Ascending aorta (tissue), 2 donors: ENCODE results near the gene RHBG. TPM values are rescaled to one million over a fixed set of nuclear protein-coding genes. Genes with fewer than 3 reads are reported as not detected.
A peak's percentile ranks its signal among the peaks of the same experiment; 100 is the strongest.
"Not testable (repeated sequence)": the region's sequence is repeated elsewhere in the genome, so short reads cannot be mapped to it uniquely, and the experiment has no call there.

ENCODE experiments used
- DNase-seq, 2 donors: peaks; one replicate each; pipeline ENCODE4 v3.0.0-alpha.2; 2019; ENCODE audit warnings: low spot score in 2 of 2
- H3K27ac ChIP-seq, 2 donors: fragments of 200-600 bp; sonication (generic); one replicate each; pipeline ENCODE4 v1.5.1; 2016 to 2017; ENCODE audit warnings: mild to moderate bottlenecking in 1 of 2
- H3K27me3 ChIP-seq: fragments of 200-600 bp; sonication (generic); one replicate; pipeline ENCODE4 v1.5.1; 2017
- H3K36me3 ChIP-seq, 2 donors: fragments of 200-600 bp; sonication (generic); one replicate each; pipeline ENCODE4 v1.5.1; 2016
- H3K4me1 ChIP-seq, 2 donors: fragments of 200-600 bp; sonication (generic); one replicate each; pipeline ENCODE4 v1.5.1; 2016 to 2017; ENCODE audit warnings: mild to moderate bottlenecking in 1 of 2
- H3K4me3 ChIP-seq, 2 donors: fragments of 200-600 bp; sonication (generic); one replicate each; pipeline ENCODE4 v1.5.1; 2016 to 2017; ENCODE audit warnings: mild to moderate bottlenecking in 1 of 2
- H3K9me3 ChIP-seq, 2 donors: fragments of 200-600 bp; sonication (generic); one replicate each; pipeline ENCODE4 v1.5.1; 2016
- CTCF ChIP-seq, 3 experiments: fragments of 200-600 bp in 2 of 3; fragments of 450-650 bp in 1 of 3; sonication (generic) in 2 of 3; IDR thresholded peaks; one replicate each; pipeline ENCODE4 v1.5.1; 2016 to 2019; ENCODE audit warnings: antibody characterized with exemption in 3 of 3, mild to moderate bottlenecking in 1 of 3, moderate library complexity in 1 of 3
- intact Hi-C: fragments of 100-400 bp; cut with DNase I; formaldehyde crosslinking; loops from one replicate; pipeline ENCODE4 v1.15.1; 2023
- total RNA-seq: library from RNA; depleted of rRNA; stranded (reverse); fragments of >200 nt; gene quantifications from one replicate; pipeline ENCODE4 v1.1.0, GENCODE V29; 2016

The RHBG gene
- not detected for total RNA-seq

- Histone ChIP-seq H3K4me3 (peak within 1 kb of the TSS; percentile 44 to 57), H3K27me3 (no peaks in the 10 kb centered on the region), H3K36me3 (no peaks in the 10 kb centered on the region), H3K9me3 (no peaks in the 10 kb centered on the region), H3K4me1 (peaks cover 0 to 5% of the 10 kb centered on the region in 2 donors), H3K27ac (no peak within 1 kb of the TSS)
- TF ChIP-seq CTCF (IDR thresholded peaks at IDR 0.05) = no peak
- intact Hi-C loops = no loop called here
- DNase-seq = no peak
These were observed at the start of gene RHBG for GRCh38 chr1:156368889-156369684. Gene RHBG (plus strand): TSS chr1:156369211. CDS start chr1:156369250, 39 bp downstream.

GRCh38 chr1:156319664-156320063 is 49.3 kb upstream of the RHBG start:
- Histone ChIP-seq H3K9me3 (no peaks in the 10 kb centered on the region), H3K4me1 (no peaks in the 10 kb centered on the region), H3K4me3 (no peak overlapping the region), H3K27ac (no peak overlapping the region), H3K27me3 (no peaks in the 10 kb centered on the region), H3K36me3 (peaks cover 97 to 98% of the 10 kb centered on the region in 2 donors)
- TF ChIP-seq CTCF (IDR thresholded peaks at IDR 0.05) = peak; percentile 8 to 53 (median 19)
- intact Hi-C loops = no loop called here
- DNase-seq = no peak

- Histone ChIP-seq H3K27ac (no peak overlapping the region), H3K9me3 (no peaks in the 10 kb centered on the region), H3K4me1 (no peaks in the 10 kb centered on the region), H3K36me3 (peaks cover 96% of the 10 kb centered on the region in 2 donors), H3K4me3 (no peak overlapping the region), H3K27me3 (no peaks in the 10 kb centered on the region)
- no peak for TF ChIP-seq CTCF (IDR thresholded peaks at IDR 0.05)
- no peak for DNase-seq
- intact Hi-C loops = no loop called here
These were observed 48.5 kb upstream of the RHBG start for GRCh38 chr1:156320560-156320959.

- DNase-seq, H3K9me3 ChIP-seq, H3K27me3 ChIP-seq, intact Hi-C loops, H3K4me3 ChIP-seq, H3K4me1 ChIP-seq, H3K27ac ChIP-seq: not testable (repeated sequence)
- peaks cover 78 to 79% of the 10 kb centered on the region in 2 donors for H3K36me3 ChIP-seq
These were observed 45.8 kb upstream of the RHBG start for GRCh38 chr1:156323179-156323578.

GRCh38 chr1:156336242-156336641 is 32.8 kb upstream of the RHBG start:
- no peaks in the 10 kb centered on the region for H3K9me3 ChIP-seq
- no peaks in the 10 kb centered on the region for H3K27me3 ChIP-seq
- H3K4me1 ChIP-seq = peaks cover 13% of the 10 kb centered on the region in 2 donors
- H3K36me3 ChIP-seq = peaks cover 33 to 44% of the 10 kb centered on the region in 2 donors
- no peak for DNase-seq
- intact Hi-C loops = loop anchor here (5.0 kb wide), 1 partner anchor 166 kb away; the partner anchor contains the start of gene MEF2D
- peak overlapping the region; percentile 79 to 83 for H3K4me3 ChIP-seq
- H3K27ac ChIP-seq = no peak overlapping the region
- no peak for TF ChIP-seq CTCF (IDR thresholded peaks at IDR 0.05)
